Gastrocnemius medialis (tissue), 4 donors: ENCODE data around the gene THBS4. TPM values are rescaled to one million over a fixed set of nuclear protein-coding genes. Genes with fewer than 3 reads are reported as not detected.

Experiments used
- ATAC-seq, 2 donors: fragments of 150-250 bp; one replicate each; pipeline ENCODE4 v1.9.1; 2016
- DNase-seq, 2 donors: peaks; one replicate each; pipeline ENCODE4 v3.0.0-alpha.2; 2019
- H3K27ac ChIP-seq, 4 donors: fragments of 200-600 bp; sonication (generic); 1 replicate in 1 of 4; 2 replicates in 3 of 4; pipeline ENCODE4 v1.5.1; 2016 to 2018; ENCODE audit warnings: mild to moderate bottlenecking in 2 of 4, moderate library complexity in 1 of 4
- H3K27me3 ChIP-seq, 3 donors: fragments of 200-600 bp; sonication (generic) in 2 of 3; 1 replicate in 1 of 3; 2 replicates in 2 of 3; pipeline versions ENCODE4 v1.5.1 to v1.6.0; 2016 to 2019; ENCODE audit warnings: mild to moderate bottlenecking in 1 of 3, moderate library complexity in 1 of 3
- H3K36me3 ChIP-seq, 2 donors: fragments of 200-600 bp; sonication (generic) in 1 of 2; one replicate each; pipeline ENCODE4 v1.5.1; 2017 to 2018
- H3K4me1 ChIP-seq, 2 donors: fragments of 200-600 bp; sonication (generic) in 1 of 2; one replicate each; pipeline ENCODE4 v1.5.1; 2016 to 2017; ENCODE audit warnings: mild to moderate bottlenecking in 2 of 2
- H3K4me3 ChIP-seq, 4 donors: fragments of 200-600 bp; sonication (generic) in 3 of 4; 1 replicate in 1 of 4; 2 replicates in 3 of 4; pipeline ENCODE4 v1.5.1; 2016 to 2019; ENCODE audit warnings: mild to moderate bottlenecking in 2 of 4
- H3K9me3 ChIP-seq, 3 donors: fragments of 200-600 bp; sonication (generic) in 2 of 3; 1 replicate in 1 of 3; 2 replicates in 2 of 3; pipeline ENCODE4 v1.5.1; 2016 to 2019
- CTCF ChIP-seq, 5 experiments: fragments of 450-650 bp in 3 of 5; fragments of 200-600 bp in 2 of 5; sonication (generic) in 2 of 5; IDR thresholded peaks in 4 of 5; conservative IDR thresholded peaks in 1 of 5; 1 replicate in 4 of 5; 2 replicates in 1 of 5; pipeline ENCODE4 v1.5.1; 2016 to 2019; ENCODE audit warnings: antibody characterized with exemption in 5 of 5, mild to moderate bottlenecking in 3 of 5, moderate library complexity in 3 of 5
- POLR2A ChIP-seq, 2 donors: fragments of 450-650 bp; IDR thresholded peaks; one replicate each; pipeline ENCODE4 v1.6.1; 2017; ENCODE audit warnings: antibody characterized with exemption in 2 of 2, mild to moderate bottlenecking in 2 of 2, moderate library complexity in 2 of 2
- in situ Hi-C, 4 donors: fragments of 200-750 bp; cut with MboI; loops; one replicate each; pipeline versions ENCODE4 v1.15.0 to v1.8.0; 2017; ENCODE audit warnings: low sequenced_read_pairs in 4 of 4
- intact Hi-C: fragments of 100-400 bp; cut with DNase I; formaldehyde crosslinking; loops from one replicate; pipeline ENCODE4 v1.15.1; 2023; ENCODE audit warnings: low total_unique reads
- total RNA-seq, 4 donors: library from RNA; depleted of rRNA; stranded (reverse); fragments of >200 nt; gene quantifications; one replicate each; pipeline versions ENCODE4 v1.1.0 to v1.2.3, GENCODE V29; 2016

THBS4 gene
- total RNA-seq, 4 donors from 2014 or later: 23.3 to 336 (median 38.4) TPM

- Histone ChIP-seq H3K36me3 (peaks cover 0 to 4% of the 10 kb centered on the region in 2 donors), H3K4me3 (no peak overlapping the region), H3K27ac (no peak overlapping the region), H3K4me1 (peaks cover 21 to 26% of the 10 kb centered on the region in 2 donors), H3K9me3 (no peaks in the 10 kb centered on the region), H3K27me3 (no peaks in the 10 kb centered on the region)
- in situ Hi-C loops (no loop called here), intact Hi-C loops (no loop called here)
- TF ChIP-seq CTCF (IDR thresholded peaks at IDR 0.05 in 4 of 5, conservative IDR thresholded peaks at IDR 0.05 in 1 of 5) (no peak), POLR2A (IDR thresholded peaks at IDR 0.05) (no peak)
- DNase-seq: no peak
- ATAC-seq: no peak
Observed at GRCh38 chr5:79992891-79993657, 42.1 kb upstream of the THBS4 start.

GRCh38 chr5:79999722-80000121, 35.4 kb upstream of the THBS4 start:
- no peak for ATAC-seq
- Histone ChIP-seq H3K27ac (no peak overlapping the region), H3K36me3 (no peaks in the 10 kb centered on the region), H3K4me3 (no peak overlapping the region), H3K4me1 (no peaks in the 10 kb centered on the region), H3K27me3 (no peaks in the 10 kb centered on the region), H3K9me3 (no peaks in the 10 kb centered on the region)
- intact Hi-C loops (no loop called here), in situ Hi-C loops (no loop called here)
- DNase-seq: no peak
- TF ChIP-seq POLR2A (IDR thresholded peaks at IDR 0.05) (no peak), CTCF (IDR thresholded peaks at IDR 0.05 in 4 of 5, conservative IDR thresholded peaks at IDR 0.05 in 1 of 5) (no peak)

GRCh38 chr5:80002677-80003076, 32.5 kb upstream of the THBS4 start:
- H3K4me1 ChIP-seq: no peaks in the 10 kb centered on the region
- no peaks in the 10 kb centered on the region for H3K36me3 ChIP-seq
- ATAC-seq (no peak), DNase-seq (no peak)
- no peaks in the 10 kb centered on the region for H3K27me3 ChIP-seq
- intact Hi-C loops: no loop called here
- no peak overlapping the region for H3K27ac ChIP-seq
- H3K4me3 ChIP-seq: no peak overlapping the region
- TF ChIP-seq POLR2A (IDR thresholded peaks at IDR 0.05) (no peak), CTCF (IDR thresholded peaks at IDR 0.05 in 4 of 5, conservative IDR thresholded peaks at IDR 0.05 in 1 of 5) (no peak)
- H3K9me3 ChIP-seq: no peaks in the 10 kb centered on the region
- in situ Hi-C loops: no loop called here

- ATAC-seq (no peak), DNase-seq (no peak)
- Histone ChIP-seq H3K27me3 (no peaks in the 10 kb centered on the region), H3K4me1 (no peaks in the 10 kb centered on the region), H3K27ac (no peak overlapping the region), H3K4me3 (no peak overlapping the region), H3K9me3 (no peaks in the 10 kb centered on the region), H3K36me3 (no peaks in the 10 kb centered on the region)
- TF ChIP-seq CTCF (IDR thresholded peaks at IDR 0.05 in 4 of 5, conservative IDR thresholded peaks at IDR 0.05 in 1 of 5): no peak
- no peak for TF ChIP-seq POLR2A (IDR thresholded peaks at IDR 0.05)
- intact Hi-C loops: no loop called here
- in situ Hi-C loops: no loop called here
Observed at GRCh38 chr5:80008995-80009765, 26.0 kb upstream of the THBS4 start.
